Endothelial cell of umbilical vein (primary cell): Measurements from ENCODE around the gene NAAA. TPM values are rescaled to one million over a fixed set of nuclear protein-coding genes. Genes with fewer than 3 reads are reported as not detected.

Source experiments
- BruUV-seq: library from RNA; stranded (reverse); fragments of 400-500 nt; replicated peaks from 2 replicates; lab custom pipeline; 2021; lab: Mats Ljungman, UMichigan
- CTCF ChIA-PET: fragments of 300-600, 350-600 bp; sonication (Branson Sonifier 250); formaldehyde crosslinking; loops from one replicate; lab custom pipeline; 2021; ENCODE audit warnings: antibody characterized with exemption, inconsistent platforms; lab: Charles Lee
- POLR2A ChIA-PET: fragments of 300-600, 350-600 bp; sonication (Branson Sonifier 250); formaldehyde crosslinking; loops from one replicate; lab custom pipeline; 2021; ENCODE audit warnings: antibody characterized with exemption, inconsistent platforms; lab: Charles Lee
- DNase-seq: peaks from one replicate; pipeline ENCODE4 v3.0.0-alpha.2; 2011; ENCODE audit warnings: low read depth, low spot score
- FAIRE-seq: peaks from 2 replicates; lab custom pipeline; 2011; peaks lifted over from hg19 to GRCh38; lab: Jason Lieb, UNC
- H2AFZ ChIP-seq: 2 replicates; pipeline ENCODE4 v1.6.0; 2012; ENCODE audit warnings: low read depth, low read length, control low read depth, inconsistent platforms
- H3K27ac ChIP-seq: 2 replicates; pipeline ENCODE4 v1.5.1; 2011; ENCODE audit warnings: low read depth, mild to moderate bottlenecking, control low read depth, low read length, moderate library complexity; ENCODE audit not compliant: insufficient read depth
- H3K27me3 ChIP-seq, 2 experiments: 2 replicates each; pipeline versions ENCODE4 v1.6.0 to v1.6.1; 2011; ENCODE audit warnings: low read length in 2 of 2, mixed read lengths in 1 of 2; ENCODE audit not compliant: control insufficient read depth in 2 of 2, insufficient read depth in 2 of 2
- H3K36me3 ChIP-seq, 2 experiments: 2 replicates in 1 of 2; 3 replicates in 1 of 2; pipeline ENCODE4 v1.5.1; 2011; ENCODE audit warnings: low read length in 2 of 2, mild to moderate bottlenecking in 1 of 2, moderate library complexity in 1 of 2; ENCODE audit not compliant: control insufficient read depth in 2 of 2, insufficient read depth in 2 of 2; ENCODE audit errors: extremely low read depth in 1 of 2
- H3K4me1 ChIP-seq: 3 replicates; pipeline ENCODE4 v1.5.1; 2011; ENCODE audit warnings: mild to moderate bottlenecking, low read length; ENCODE audit not compliant: control insufficient read depth, insufficient read depth; ENCODE audit errors: extremely low read depth
- H3K4me2 ChIP-seq: 2 replicates; pipeline ENCODE4 v1.6.1; 2011; ENCODE audit warnings: low read length, control low read depth, mixed read lengths; ENCODE audit not compliant: insufficient read depth
- H3K4me3 ChIP-seq, 3 experiments: fragments of 200-600 bp in 1 of 3; sonication (generic), shearing (Covaris generic) in 1 of 3; replicated peaks in 1 of 3; 2 replicates each; pipeline ENCODE4 v1.5.1; 2011 to 2016; ENCODE audit warnings: control low read depth in 3 of 3, low read length in 3 of 3, mild to moderate bottlenecking in 2 of 3, inconsistent platforms in 1 of 3, low read depth in 1 of 3, moderate library complexity in 1 of 3; ENCODE audit not compliant: insufficient read depth in 1 of 3
- H3K79me2 ChIP-seq: 2 replicates; pipeline ENCODE4 v1.6.0; 2012; ENCODE audit warnings: low read length, inconsistent platforms; ENCODE audit not compliant: control insufficient read depth, insufficient read depth
- H3K9ac ChIP-seq: replicated peaks from 2 replicates; pipeline ENCODE3; 2011; ENCODE audit warnings: low read length, control low read depth; ENCODE audit not compliant: insufficient read depth; ENCODE audit errors: extremely low read depth
- H3K9me1 ChIP-seq: replicated peaks from 3 replicates; pipeline ENCODE4 v1.6.0; 2011; ENCODE audit warnings: mild to moderate bottlenecking, low read length; ENCODE audit not compliant: control insufficient read depth, insufficient read depth; ENCODE audit errors: extremely low read depth
- H3K9me3 ChIP-seq: replicated peaks from 2 replicates; pipeline ENCODE4 v1.5.1; 2012; ENCODE audit warnings: low read length, inconsistent platforms; ENCODE audit not compliant: control insufficient read depth, insufficient read depth
- H4K20me1 ChIP-seq: replicated peaks from 2 replicates; pipeline ENCODE3; 2011; ENCODE audit warnings: mild to moderate bottlenecking, low read length; ENCODE audit not compliant: control insufficient read depth, insufficient read depth; ENCODE audit errors: extremely low read depth
- EZH2 ChIP-seq: IDR thresholded peaks from 2 replicates; pipeline ENCODE4 v1.6.1; 2012; ENCODE audit warnings: borderline replicate concordance, low read depth, mild to moderate bottlenecking, moderate library complexity, low read length, inconsistent platforms; ENCODE audit not compliant: severe bottlenecking
- FOS ChIP-seq: IDR thresholded peaks from 2 replicates; pipeline ENCODE4 v1.6.1; 2011; ENCODE audit warnings: mild to moderate bottlenecking, low read length, moderate library complexity, borderline replicate concordance; ENCODE audit not compliant: insufficient read depth
- GATA2 ChIP-seq: IDR thresholded peaks from 2 replicates; pipeline ENCODE4 v1.7.0; 2011; ENCODE audit warnings: low read depth, mild to moderate bottlenecking, moderate library complexity, mixed read lengths, low read length; ENCODE audit not compliant: insufficient read length, insufficient read depth
- JUN ChIP-seq: IDR thresholded peaks from 2 replicates; pipeline ENCODE4 v1.6.1; 2011; ENCODE audit warnings: borderline replicate concordance, low read depth; ENCODE audit not compliant: insufficient read length, insufficient read depth
- MYC ChIP-seq: IDR thresholded peaks from one replicate; pipeline ENCODE4 v1.6.1; 2011; ENCODE audit warnings: mild to moderate bottlenecking, low read depth, low read length
- POLR2A ChIP-seq: IDR thresholded peaks from 2 replicates; pipeline ENCODE4 v1.6.1; 2012; ENCODE audit warnings: low read depth, mild to moderate bottlenecking, control low read depth, low read length
- POLR2AphosphoS5 ChIP-seq: IDR thresholded peaks from 2 replicates; pipeline ENCODE4 v1.6.1; 2012; ENCODE audit warnings: low read depth, mild to moderate bottlenecking, control low read depth, low read length, moderate library complexity; ENCODE audit not compliant: insufficient read depth
- dilution Hi-C: fragments of 300-500 bp; cut with MboI; formaldehyde crosslinking; loops from one replicate; pipeline ENCODE4 v1.15.0; 2019; ENCODE audit warnings: low sequenced_read_pairs; ENCODE audit not compliant: extremely low pct_ligation_motif_present
- intact Hi-C: fragments of 100-400 bp; cut with micrococcal nuclease; formaldehyde crosslinking; loops from one replicate; pipeline ENCODE4 v1.10.0; 2022
- polyA plus RNA-seq, 4 experiments: library from polyadenylated mRNA; depleted of rRNA in 3 of 4; stranded (reverse) in 3 of 4; unstranded in 1 of 4; fragments of >200 nt; gene quantifications; 2 replicates each; pipeline versions ENCODE4 v1.2.1 to v1.2.3, GENCODE V29; 2011 to 2012; ENCODE audit warnings: missing spikeins in 1 of 4
- total RNA-seq: library from RNA; stranded (reverse); gene quantifications from 2 replicates; pipeline ENCODE4 v1.2.3, GENCODE V29; 2021
- TF ChIP-seq, protein P1 (sequence below), 2 donors: IDR thresholded peaks; 1 replicate in 1 of 2; 2 replicates in 1 of 2; pipeline ENCODE4 v1.5.1; 2011; ENCODE audit warnings: low read length in 2 of 2, mild to moderate bottlenecking in 2 of 2, moderate library complexity in 2 of 2, control low read depth in 1 of 2, inconsistent platforms in 1 of 2, low read depth in 1 of 2; ENCODE audit not compliant: insufficient read depth in 1 of 2; ENCODE audit errors: extremely low read depth in 1 of 2
- TF ChIP-seq, protein P2 (sequence below): IDR thresholded peaks from 2 replicates; pipeline ENCODE4 v1.6.1; 2011; ENCODE audit not compliant: insufficient read depth, insufficient read length

NAAA gene
- total and polyA plus RNA-seq, 2 donors (not counting 3 experiments of a cell fraction or from before 2014, with no cell fraction given) = 15.3 to 24.4 TPM

DNA sequence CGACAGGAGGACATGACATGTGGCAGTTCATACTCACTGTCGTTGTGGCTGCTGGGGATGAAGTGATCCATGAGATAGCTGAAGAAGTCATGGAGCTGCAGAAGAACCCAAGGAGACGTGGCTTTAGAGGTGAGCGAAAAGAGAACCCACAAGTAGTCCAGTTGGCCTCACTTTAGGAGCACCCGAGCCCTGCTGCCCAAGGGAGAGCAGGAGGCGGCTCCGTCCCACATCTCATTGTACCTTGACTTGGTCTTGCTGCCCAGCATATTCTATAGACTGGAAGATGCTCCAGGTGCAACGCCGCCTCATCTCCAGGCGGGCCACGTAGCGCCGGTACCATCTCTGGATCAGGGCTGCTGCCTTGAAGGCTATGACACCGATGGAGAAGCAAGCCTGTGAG is 49.2 kb downstream of the NAAA start:
- POLR2A ChIA-PET = interaction anchor here (0.6 kb wide), 1 partner anchor 380 kb away, joined by 5 read pairs; no protein-coding TSS in a partner anchor
- Histone ChIP-seq H3K9me3 (no peaks in the 10 kb centered on the region), H3K36me3 (no peaks in the 10 kb centered on the region), H3K4me1 (no peaks in the 10 kb centered on the region), H3K4me2 (no peak overlapping the region), H3K27me3 (no peaks in the 10 kb centered on the region), H3K79me2 (no peaks in the 10 kb centered on the region), H2AFZ (no peak overlapping the region), H3K4me3 (no peak overlapping the region), H3K9ac (no peak overlapping the region), H3K9me1 (no peaks in the 10 kb centered on the region), H3K27ac (no peak overlapping the region), H4K20me1 (no peaks in the 10 kb centered on the region)
- no TSS peak for BruUV-seq
- TF ChIP-seq EZH2 = no peak
- TF ChIP-seq POLR2A = no peak
- TF ChIP-seq FOS = no peak
- no peak for TF ChIP-seq POLR2AphosphoS5
- no peak for TF ChIP-seq JUN
- TF ChIP-seq, protein P1, sequence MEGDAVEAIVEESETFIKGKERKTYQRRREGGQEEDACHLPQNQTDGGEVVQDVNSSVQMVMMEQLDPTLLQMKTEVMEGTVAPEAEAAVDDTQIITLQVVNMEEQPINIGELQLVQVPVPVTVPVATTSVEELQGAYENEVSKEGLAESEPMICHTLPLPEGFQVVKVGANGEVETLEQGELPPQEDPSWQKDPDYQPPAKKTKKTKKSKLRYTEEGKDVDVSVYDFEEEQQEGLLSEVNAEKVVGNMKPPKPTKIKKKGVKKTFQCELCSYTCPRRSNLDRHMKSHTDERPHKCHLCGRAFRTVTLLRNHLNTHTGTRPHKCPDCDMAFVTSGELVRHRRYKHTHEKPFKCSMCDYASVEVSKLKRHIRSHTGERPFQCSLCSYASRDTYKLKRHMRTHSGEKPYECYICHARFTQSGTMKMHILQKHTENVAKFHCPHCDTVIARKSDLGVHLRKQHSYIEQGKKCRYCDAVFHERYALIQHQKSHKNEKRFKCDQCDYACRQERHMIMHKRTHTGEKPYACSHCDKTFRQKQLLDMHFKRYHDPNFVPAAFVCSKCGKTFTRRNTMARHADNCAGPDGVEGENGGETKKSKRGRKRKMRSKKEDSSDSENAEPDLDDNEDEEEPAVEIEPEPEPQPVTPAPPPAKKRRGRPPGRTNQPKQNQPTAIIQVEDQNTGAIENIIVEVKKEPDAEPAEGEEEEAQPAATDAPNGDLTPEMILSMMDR (IDR thresholded peaks at IDR 0.05; ENCODE audit: extremely low read depth in 1 of 2, insufficient read depth in 1 of 2, low read depth in 1 of 2, low read length in 2 of 2) = no peak
- TF ChIP-seq, protein P2, sequence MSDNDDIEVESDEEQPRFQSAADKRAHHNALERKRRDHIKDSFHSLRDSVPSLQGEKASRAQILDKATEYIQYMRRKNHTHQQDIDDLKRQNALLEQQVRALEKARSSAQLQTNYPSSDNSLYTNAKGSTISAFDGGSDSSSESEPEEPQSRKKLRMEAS = no peak
- TF ChIP-seq GATA2 = no peak
- no peak for TF ChIP-seq MYC
- CTCF ChIA-PET = interaction anchor here (1.0 kb wide), 1 partner anchor 16 kb away, joined by 3 read pairs; no protein-coding TSS in a partner anchor
- intact Hi-C loops = no loop called here
- DNase-seq (no peak), FAIRE-seq (no peak)
- dilution Hi-C loops = no loop called here
